ENCODE measurements around the gene RANBP1. TPM values are rescaled to one million over a fixed set of nuclear protein-coding genes. Genes with fewer than 3 reads are reported as not detected.
A peak's percentile ranks its signal among the peaks of the same experiment; 100 is the strongest.

Gene RANBP1
- total RNA-seq, 1 donor from 2014 or later, result 79.5 TPM

GRCh38 chr22:20132686-20133246 lies 16.9 kb downstream of the RANBP1 start:
- H3K27ac Mint-ChIP-seq (ENCODE audit: unreplicated experiment), result no peak overlapping the region
- H3K9me3 Mint-ChIP-seq (ENCODE audit: low read depth), result no peaks in the 10 kb centered on the region
- no peak for DNase-seq (ENCODE audit: low spot score)
- TF ChIP-seq CTCF (IDR thresholded peaks at IDR 0.05), result no peak
- H3K36me3 Mint-ChIP-seq (ENCODE audit: low read depth), result no peaks in the 10 kb centered on the region
- no peaks in the 10 kb centered on the region for H3K27me3 Mint-ChIP-seq (ENCODE audit: low read depth)
- H3K4me3 Mint-ChIP-seq (ENCODE audit: unreplicated experiment), result peak overlapping the region; percentile 72
- H3K4me1 Mint-ChIP-seq (ENCODE audit: low read depth), result peaks cover 42% of the 10 kb centered on the region

- Mint-ChIP-seq H3K27me3 (ENCODE audit: low read depth) (no peaks in the 10 kb centered on the region), H3K27ac (ENCODE audit: unreplicated experiment) (peak overlapping the region; percentile 45), H3K4me3 (ENCODE audit: unreplicated experiment) (peak overlapping the region; percentile 49), H3K9me3 (ENCODE audit: low read depth) (no peaks in the 10 kb centered on the region), H3K36me3 (ENCODE audit: low read depth) (no peaks in the 10 kb centered on the region), H3K4me1 (ENCODE audit: low read depth) (peaks cover 52% of the 10 kb centered on the region)
- no peak for DNase-seq (ENCODE audit: low spot score)
- TF ChIP-seq CTCF (IDR thresholded peaks at IDR 0.05), result no peak
Observed at GRCh38 chr22:20133930-20134549, 18.1 kb downstream of the RANBP1 start.

- H3K27ac Mint-ChIP-seq (ENCODE audit: unreplicated experiment), result peak overlapping the region; percentile 27
- no peak overlapping the region for H3K4me3 Mint-ChIP-seq (ENCODE audit: unreplicated experiment)
- no peak for DNase-seq (ENCODE audit: low spot score)
- H3K9me3 Mint-ChIP-seq (ENCODE audit: low read depth), result no peaks in the 10 kb centered on the region
- no peaks in the 10 kb centered on the region for H3K27me3 Mint-ChIP-seq (ENCODE audit: low read depth)
- peaks cover 1% of the 10 kb centered on the region for H3K36me3 Mint-ChIP-seq (ENCODE audit: low read depth)
- no peak for TF ChIP-seq CTCF (IDR thresholded peaks at IDR 0.05)
- H3K4me1 Mint-ChIP-seq (ENCODE audit: low read depth), result peaks cover 54% of the 10 kb centered on the region
Observed at GRCh38 chr22:20135265-20135664, 19.4 kb downstream of the RANBP1 start.

GRCh38 chr22:20135806-20136602 lies 20.1 kb downstream of the RANBP1 start:
- Mint-ChIP-seq H3K4me3 (ENCODE audit: unreplicated experiment) (no peak overlapping the region), H3K27ac (ENCODE audit: unreplicated experiment) (peak overlapping the region; percentile 59), H3K36me3 (ENCODE audit: low read depth) (peaks cover 1% of the 10 kb centered on the region), H3K9me3 (ENCODE audit: low read depth) (no peaks in the 10 kb centered on the region), H3K4me1 (ENCODE audit: low read depth) (peaks cover 54% of the 10 kb centered on the region), H3K27me3 (ENCODE audit: low read depth) (no peaks in the 10 kb centered on the region)
- DNase-seq (ENCODE audit: low spot score), result no peak
- TF ChIP-seq CTCF (IDR thresholded peaks at IDR 0.05), result no peak

- H3K36me3 Mint-ChIP-seq (ENCODE audit: low read depth), result peaks cover 1% of the 10 kb centered on the region
- TF ChIP-seq CTCF (IDR thresholded peaks at IDR 0.05), result no peak
- H3K9me3 Mint-ChIP-seq (ENCODE audit: low read depth), result no peaks in the 10 kb centered on the region
- H3K4me1 Mint-ChIP-seq (ENCODE audit: low read depth), result peaks cover 57% of the 10 kb centered on the region
- no peak overlapping the region for H3K4me3 Mint-ChIP-seq (ENCODE audit: unreplicated experiment)
- H3K27ac Mint-ChIP-seq (ENCODE audit: unreplicated experiment), result no peak overlapping the region
- DNase-seq (ENCODE audit: low spot score), result no peak
- no peaks in the 10 kb centered on the region for H3K27me3 Mint-ChIP-seq (ENCODE audit: low read depth)
Observed at GRCh38 chr22:20136603-20136873, 20.6 kb downstream of the RANBP1 start.
